ENCODE measurements around the gene SPAG17.

SPAG17 gene

GRCh38 chr1:118097622-118098348 is 87.2 kb downstream of the SPAG17 start:
- no peak overlapping the region for H3K27ac ChIP-seq (ENCODE audit: low read depth, low read length)
- H4K20me1 ChIP-seq (ENCODE audit: control insufficient read depth, insufficient read depth, low read depth, low read length): no peaks in the 10 kb centered on the region
- no peaks in the 10 kb centered on the region for H3K36me3 ChIP-seq (ENCODE audit: control insufficient read depth, low read length)
- no peaks in the 10 kb centered on the region for H3K9me3 ChIP-seq (ENCODE audit: control insufficient read depth, insufficient read depth, low read length)
- no peaks in the 10 kb centered on the region for H3K4me1 ChIP-seq (ENCODE audit: control insufficient read depth, low read length)
- no peaks in the 10 kb centered on the region for H3K79me2 ChIP-seq (ENCODE audit: control insufficient read depth, low read length)
- H3K9me2 ChIP-seq (replicated peaks; ENCODE audit: control insufficient read depth, low read length): no peaks in the 10 kb centered on the region
- no peaks in the 10 kb centered on the region for H3K27me3 ChIP-seq (ENCODE audit: control insufficient read depth, low read length)
- TF ChIP-seq CTCF (IDR thresholded peaks at IDR 0.05; ENCODE audit: low read depth, low read length, poor library complexity, severe bottlenecking) (no peak), EZH2phosphoT487 (IDR thresholded peaks at IDR 0.05; ENCODE audit: borderline replicate concordance, low read length) (no peak)
- H3K4me3 ChIP-seq (ENCODE audit: low read length): no peak overlapping the region
- no peak overlapping the region for H3K4me2 ChIP-seq (ENCODE audit: low read length)
- H3F3A ChIP-seq (ENCODE audit: control insufficient read depth, insufficient read depth): no peaks in the 10 kb centered on the region

GRCh38 chr1:118093017-118093416 is 92.0 kb downstream of the SPAG17 start:
- Histone ChIP-seq H3K36me3 (ENCODE audit: control insufficient read depth, low read length) (no peaks in the 10 kb centered on the region), H3K4me1 (ENCODE audit: control insufficient read depth, low read length) (no peaks in the 10 kb centered on the region), H3K79me2 (ENCODE audit: control insufficient read depth, low read length) (no peaks in the 10 kb centered on the region), H3F3A (ENCODE audit: control insufficient read depth, insufficient read depth) (no peaks in the 10 kb centered on the region), H3K27me3 (ENCODE audit: control insufficient read depth, low read length) (no peaks in the 10 kb centered on the region), H4K20me1 (ENCODE audit: control insufficient read depth, insufficient read depth, low read depth, low read length) (no peaks in the 10 kb centered on the region), H3K9me3 (ENCODE audit: control insufficient read depth, insufficient read depth, low read length) (no peaks in the 10 kb centered on the region), H3K9me2 (replicated peaks; ENCODE audit: control insufficient read depth, low read length) (no peaks in the 10 kb centered on the region), H3K4me2 (ENCODE audit: low read length) (no peak overlapping the region), H3K27ac (ENCODE audit: low read depth, low read length) (no peak overlapping the region), H3K4me3 (ENCODE audit: low read length) (no peak overlapping the region)
- TF ChIP-seq EZH2phosphoT487 (IDR thresholded peaks at IDR 0.05; ENCODE audit: borderline replicate concordance, low read length) (no peak), CTCF (IDR thresholded peaks at IDR 0.05; ENCODE audit: low read depth, low read length, poor library complexity, severe bottlenecking) (no peak)

GRCh38 chr1:118090130-118090529 is 94.9 kb downstream of the SPAG17 start:
- H3K36me3 ChIP-seq (ENCODE audit: control insufficient read depth, low read length): no peaks in the 10 kb centered on the region
- H3K9me2 ChIP-seq (replicated peaks; ENCODE audit: control insufficient read depth, low read length): no peaks in the 10 kb centered on the region
- no peak overlapping the region for H3K27ac ChIP-seq (ENCODE audit: low read depth, low read length)
- no peaks in the 10 kb centered on the region for H3K79me2 ChIP-seq (ENCODE audit: control insufficient read depth, low read length)
- H3K4me3 ChIP-seq (ENCODE audit: low read length): no peak overlapping the region
- H3K4me2 ChIP-seq (ENCODE audit: low read length): no peak overlapping the region
- TF ChIP-seq CTCF (IDR thresholded peaks at IDR 0.05; ENCODE audit: low read depth, low read length, poor library complexity, severe bottlenecking) (no peak), EZH2phosphoT487 (IDR thresholded peaks at IDR 0.05; ENCODE audit: borderline replicate concordance, low read length) (no peak)
- no peaks in the 10 kb centered on the region for H3K4me1 ChIP-seq (ENCODE audit: control insufficient read depth, low read length)
- H4K20me1 ChIP-seq (ENCODE audit: control insufficient read depth, insufficient read depth, low read depth, low read length): no peaks in the 10 kb centered on the region
- H3F3A ChIP-seq (ENCODE audit: control insufficient read depth, insufficient read depth): no peaks in the 10 kb centered on the region
- no peaks in the 10 kb centered on the region for H3K27me3 ChIP-seq (ENCODE audit: control insufficient read depth, low read length)
- H3K9me3 ChIP-seq (ENCODE audit: control insufficient read depth, insufficient read depth, low read length): no peaks in the 10 kb centered on the region

Data from DOHH2 (cell line).